ENCODE results near the gene NGLY1. TPM values are rescaled to one million over a fixed set of nuclear protein-coding genes. Genes with fewer than 3 reads are reported as not detected.
A peak's percentile ranks its signal among the peaks of the same experiment; 100 is the strongest.

Gene NGLY1
- total and polyA plus RNA-seq, 7 experiments from 2014 or later, result 39.7 to 84.1 (median 66.2) TPM

- H3K36me3 Mint-ChIP-seq, result peaks cover 13 to 57% (median 17%) of the 10 kb centered on the region in 5 donors
- H3K4me1 Mint-ChIP-seq, result peaks cover 0 to 7% (median 0%) of the 10 kb centered on the region in 7 donors
- intact Hi-C loops (cut with micrococcal nuclease), result no loop called here
- no peaks in the 10 kb centered on the region for H3K27me3 Mint-ChIP-seq
- no peak overlapping the region for H3K27ac ChIP-seq (ENCODE audit: low read depth, low read length)
- no peaks in the 10 kb centered on the region for H3K4me1 ChIP-seq (ENCODE audit: control insufficient read depth in 2 of 2, insufficient read depth in 2 of 2, low read length in 2 of 2)
- ChIA-PET POLR2A (interaction anchor here (0.5 kb wide), 1 partner anchor 38 kb away, joined by 3 read pairs; no protein-coding TSS in a partner anchor), CTCF (no interaction called here)
- no peaks in the 10 kb centered on the region for H3K9me3 ChIP-seq (ENCODE audit: control insufficient read depth in 2 of 3, low read length in 3 of 3)
- peaks cover 0 to 34% (median 9%) of the 10 kb centered on the region in 3 experiments for H3K36me3 ChIP-seq (ENCODE audit: control insufficient read depth in 2 of 3, insufficient read depth in 3 of 3, low read length in 3 of 3)
- no peaks in the 10 kb centered on the region for H3K27me3 ChIP-seq (ENCODE audit: control insufficient read depth in 2 of 2, insufficient read depth in 2 of 2, low read length in 2 of 2)
- ATAC-seq, result no peak
- H3K4me3 ChIP-seq (ENCODE audit: low read length), result no peak overlapping the region
- H3K4me3 Mint-ChIP-seq, result no peak overlapping the region
- peak overlapping the region in 2 of 9 donors; percentile 60 to 63 for H3K27ac Mint-ChIP-seq
- DNase-seq, result no peak
- no peaks in the 10 kb centered on the region for H3K9me3 Mint-ChIP-seq
These were observed 55.9 kb downstream of the NGLY1 start for GRCh38 chr3:25727316-25727715.

GRCh38 chr3:25725810-25726209, 57.4 kb downstream of the NGLY1 start:
- peaks cover 0 to 20% (median 0%) of the 10 kb centered on the region in 3 experiments for H3K36me3 ChIP-seq (ENCODE audit: control insufficient read depth in 2 of 3, insufficient read depth in 3 of 3, low read length in 3 of 3)
- intact Hi-C loops (cut with micrococcal nuclease), result no loop called here
- DNase-seq (no peak), ATAC-seq (no peak)
- Mint-ChIP-seq H3K27ac (no peak overlapping the region), H3K9me3 (no peaks in the 10 kb centered on the region), H3K36me3 (peaks cover 9 to 50% (median 17%) of the 10 kb centered on the region in 5 donors), H3K27me3 (no peaks in the 10 kb centered on the region), H3K4me1 (peaks cover 0 to 7% (median 0%) of the 10 kb centered on the region in 7 donors), H3K4me3 (no peak overlapping the region)
- H3K27me3 ChIP-seq (ENCODE audit: control insufficient read depth in 2 of 2, insufficient read depth in 2 of 2, low read length in 2 of 2), result no peaks in the 10 kb centered on the region
- ChIA-PET POLR2A (no interaction called here), CTCF (no interaction called here)
- H3K27ac ChIP-seq (ENCODE audit: low read depth, low read length), result no peak overlapping the region
- H3K4me3 ChIP-seq (ENCODE audit: low read length), result no peak overlapping the region
- H3K9me3 ChIP-seq (ENCODE audit: control insufficient read depth in 2 of 3, low read length in 3 of 3), result no peaks in the 10 kb centered on the region
- H3K4me1 ChIP-seq (ENCODE audit: control insufficient read depth in 2 of 2, insufficient read depth in 2 of 2, low read length in 2 of 2), result no peaks in the 10 kb centered on the region

GRCh38 chr3:25724948-25725645, 58.1 kb downstream of the NGLY1 start:
- H3K4me3 ChIP-seq (ENCODE audit: low read length), result no peak overlapping the region
- ATAC-seq, result no peak
- H3K4me1 ChIP-seq (ENCODE audit: control insufficient read depth in 2 of 2, insufficient read depth in 2 of 2, low read length in 2 of 2), result no peaks in the 10 kb centered on the region
- Mint-ChIP-seq H3K36me3 (peaks cover 6 to 50% (median 17%) of the 10 kb centered on the region in 5 donors), H3K4me1 (peaks cover 0 to 7% (median 0%) of the 10 kb centered on the region in 7 donors), H3K27me3 (no peaks in the 10 kb centered on the region), H3K4me3 (no peak overlapping the region), H3K27ac (peak overlapping the region in 7 of 9 donors; percentile 3 to 49 (median 21)), H3K9me3 (no peaks in the 10 kb centered on the region)
- H3K9me3 ChIP-seq (ENCODE audit: control insufficient read depth in 2 of 3, low read length in 3 of 3), result no peaks in the 10 kb centered on the region
- no peak for DNase-seq
- peaks cover 0 to 19% (median 0%) of the 10 kb centered on the region in 3 experiments for H3K36me3 ChIP-seq (ENCODE audit: control insufficient read depth in 2 of 3, insufficient read depth in 3 of 3, low read length in 3 of 3)
- no peaks in the 10 kb centered on the region for H3K27me3 ChIP-seq (ENCODE audit: control insufficient read depth in 2 of 2, insufficient read depth in 2 of 2, low read length in 2 of 2)
- intact Hi-C loops (cut with micrococcal nuclease), result loop anchor here in 1 of 2 donors (5.0 kb wide), 1 partner anchor 63 kb away; the partner anchor contains the start of gene TOP2B
- ChIA-PET CTCF (no interaction called here), POLR2A (interaction anchor here (0.5 kb wide), 1 partner anchor 121 kb away, joined by 3 read pairs; no protein-coding TSS in a partner anchor)
- no peak overlapping the region for H3K27ac ChIP-seq (ENCODE audit: low read depth, low read length)

GRCh38 chr3:25723802-25724201, 59.4 kb downstream of the NGLY1 start:
- H3K9me3 ChIP-seq (ENCODE audit: control insufficient read depth in 2 of 3, low read length in 3 of 3), result no peaks in the 10 kb centered on the region
- Mint-ChIP-seq H3K9me3 (no peaks in the 10 kb centered on the region), H3K4me3 (no peak overlapping the region), H3K4me1 (peaks cover 0 to 7% (median 0%) of the 10 kb centered on the region in 7 donors), H3K27me3 (no peaks in the 10 kb centered on the region), H3K27ac (peak overlapping the region in 1 of 9 donors; percentile 10), H3K36me3 (peaks cover 0 to 41% (median 8%) of the 10 kb centered on the region in 5 donors)
- no peaks in the 10 kb centered on the region for H3K27me3 ChIP-seq (ENCODE audit: control insufficient read depth in 2 of 2, insufficient read depth in 2 of 2, low read length in 2 of 2)
- ChIA-PET POLR2A (interaction anchor here (0.6 to 1.6 kb wide), 3 partner anchors 9 to 134 kb away, joined by 3 to 9 read pairs (median 3); no protein-coding TSS in a partner anchor), CTCF (no interaction called here)
- H3K4me3 ChIP-seq (ENCODE audit: low read length), result no peak overlapping the region
- H3K27ac ChIP-seq (ENCODE audit: low read depth, low read length), result no peak overlapping the region
- intact Hi-C loops (cut with micrococcal nuclease), result loop anchor here in 1 of 2 donors (5.0 kb wide), 1 partner anchor 62 kb away; the partner anchor contains the start of gene TOP2B
- peaks cover 0 to 19% (median 0%) of the 10 kb centered on the region in 3 experiments for H3K36me3 ChIP-seq (ENCODE audit: control insufficient read depth in 2 of 3, insufficient read depth in 3 of 3, low read length in 3 of 3)
- no peak for DNase-seq
- ATAC-seq, result no peak
- H3K4me1 ChIP-seq (ENCODE audit: control insufficient read depth in 2 of 2, insufficient read depth in 2 of 2, low read length in 2 of 2), result no peaks in the 10 kb centered on the region

GRCh38 chr3:25719321-25719720, 63.9 kb downstream of the NGLY1 start:
- ChIA-PET CTCF (no interaction called here), POLR2A (no interaction called here)
- peaks cover 0 to 3% (median 0%) of the 10 kb centered on the region in 7 donors for H3K4me1 Mint-ChIP-seq
- H3K4me3 ChIP-seq (ENCODE audit: low read length), result no peak overlapping the region
- H3K4me1 ChIP-seq (ENCODE audit: control insufficient read depth in 2 of 2, insufficient read depth in 2 of 2, low read length in 2 of 2), result no peaks in the 10 kb centered on the region
- H3K9me3 Mint-ChIP-seq, result peaks cover 0 to 5% (median 0%) of the 10 kb centered on the region in 11 donors
- DNase-seq (no peak), ATAC-seq (no peak)
- no peak overlapping the region for H3K27ac Mint-ChIP-seq
- H3K27me3 Mint-ChIP-seq, result no peaks in the 10 kb centered on the region
- H3K36me3 ChIP-seq (ENCODE audit: control insufficient read depth in 2 of 3, insufficient read depth in 3 of 3, low read length in 3 of 3), result no peaks in the 10 kb centered on the region
- no peak overlapping the region for H3K27ac ChIP-seq (ENCODE audit: low read depth, low read length)
- H3K4me3 Mint-ChIP-seq, result no peak overlapping the region
- peaks cover 0 to 18% (median 5%) of the 10 kb centered on the region in 5 donors for H3K36me3 Mint-ChIP-seq
- intact Hi-C loops (cut with micrococcal nuclease), result no loop called here
- no peaks in the 10 kb centered on the region for H3K27me3 ChIP-seq (ENCODE audit: control insufficient read depth in 2 of 2, insufficient read depth in 2 of 2, low read length in 2 of 2)
- no peaks in the 10 kb centered on the region for H3K9me3 ChIP-seq (ENCODE audit: control insufficient read depth in 2 of 3, low read length in 3 of 3)

- no peak overlapping the region for H3K27ac Mint-ChIP-seq
- Histone ChIP-seq H3K27me3 (ENCODE audit: control insufficient read depth in 2 of 2, insufficient read depth in 2 of 2, low read length in 2 of 2) (no peaks in the 10 kb centered on the region), H3K27ac (ENCODE audit: low read depth, low read length) (no peak overlapping the region), H3K36me3 (ENCODE audit: control insufficient read depth in 2 of 3, insufficient read depth in 3 of 3, low read length in 3 of 3) (no peaks in the 10 kb centered on the region), H3K4me3 (ENCODE audit: low read length) (no peak overlapping the region), H3K4me1 (ENCODE audit: control insufficient read depth in 2 of 2, insufficient read depth in 2 of 2, low read length in 2 of 2) (no peaks in the 10 kb centered on the region), H3K9me3 (ENCODE audit: control insufficient read depth in 2 of 3, low read length in 3 of 3) (no peaks in the 10 kb centered on the region)
- peaks cover 0 to 12% (median 5%) of the 10 kb centered on the region in 5 donors for H3K36me3 Mint-ChIP-seq
- no peak overlapping the region for H3K4me3 Mint-ChIP-seq
- H3K4me1 Mint-ChIP-seq, result peaks cover 0 to 4% (median 0%) of the 10 kb centered on the region in 7 donors
- ATAC-seq (no peak), DNase-seq (no peak)
- intact Hi-C loops (cut with micrococcal nuclease), result no loop called here
- ChIA-PET POLR2A (no interaction called here), CTCF (no interaction called here)
- peaks cover 0 to 12% (median 8%) of the 10 kb centered on the region in 5 donors for H3K27me3 Mint-ChIP-seq
- peaks cover 0 to 5% (median 0%) of the 10 kb centered on the region in 11 donors for H3K9me3 Mint-ChIP-seq
These were observed 69.8 kb downstream of the NGLY1 start for GRCh38 chr3:25713341-25713985.
